ENCODE data around the gene TBKBP1. TPM values are rescaled to one million over a fixed set of nuclear protein-coding genes. Genes with fewer than 3 reads are reported as not detected.

TBKBP1 gene
- total RNA-seq, 1 donor from 2014 or later: 6.3 TPM

DNA sequence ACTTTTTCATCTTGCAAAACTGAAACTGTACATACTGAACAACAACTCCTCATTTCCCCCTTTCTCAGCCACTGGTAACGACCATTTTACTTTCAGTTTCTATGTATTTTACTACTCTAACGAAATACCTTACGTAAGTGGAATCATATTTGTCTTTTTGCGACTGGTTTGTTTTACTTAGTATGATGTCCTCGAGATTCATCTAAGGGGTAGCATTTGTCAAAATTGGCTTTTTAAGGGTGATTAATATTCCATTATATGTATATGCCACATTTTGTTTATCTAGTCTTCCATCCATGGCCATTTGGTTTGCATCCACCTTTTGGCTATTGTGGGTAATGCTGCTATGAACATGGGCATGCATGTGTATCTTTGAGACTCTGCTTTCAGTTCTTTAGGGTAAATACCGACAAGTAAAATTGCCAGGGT lies 33.9 kb upstream of the TBKBP1 start:
- FAIRE-seq (no peak), DNase-seq (ENCODE audit: low read depth) (no peak)
- peaks cover 44% of the 10 kb centered on the region for H3K36me3 ChIP-seq (ENCODE audit: control insufficient read depth, insufficient read depth, low read length)
- no peak overlapping the region for H3K4me3 ChIP-seq (ENCODE audit: low read depth, low read length)
- TF ChIP-seq, protein P1, sequence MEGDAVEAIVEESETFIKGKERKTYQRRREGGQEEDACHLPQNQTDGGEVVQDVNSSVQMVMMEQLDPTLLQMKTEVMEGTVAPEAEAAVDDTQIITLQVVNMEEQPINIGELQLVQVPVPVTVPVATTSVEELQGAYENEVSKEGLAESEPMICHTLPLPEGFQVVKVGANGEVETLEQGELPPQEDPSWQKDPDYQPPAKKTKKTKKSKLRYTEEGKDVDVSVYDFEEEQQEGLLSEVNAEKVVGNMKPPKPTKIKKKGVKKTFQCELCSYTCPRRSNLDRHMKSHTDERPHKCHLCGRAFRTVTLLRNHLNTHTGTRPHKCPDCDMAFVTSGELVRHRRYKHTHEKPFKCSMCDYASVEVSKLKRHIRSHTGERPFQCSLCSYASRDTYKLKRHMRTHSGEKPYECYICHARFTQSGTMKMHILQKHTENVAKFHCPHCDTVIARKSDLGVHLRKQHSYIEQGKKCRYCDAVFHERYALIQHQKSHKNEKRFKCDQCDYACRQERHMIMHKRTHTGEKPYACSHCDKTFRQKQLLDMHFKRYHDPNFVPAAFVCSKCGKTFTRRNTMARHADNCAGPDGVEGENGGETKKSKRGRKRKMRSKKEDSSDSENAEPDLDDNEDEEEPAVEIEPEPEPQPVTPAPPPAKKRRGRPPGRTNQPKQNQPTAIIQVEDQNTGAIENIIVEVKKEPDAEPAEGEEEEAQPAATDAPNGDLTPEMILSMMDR (IDR thresholded peaks at IDR 0.05; ENCODE audit: insufficient read depth, low read length, severe bottlenecking): no peak
- no peaks in the 10 kb centered on the region for H3K27me3 ChIP-seq (ENCODE audit: control insufficient read depth, insufficient read depth, low read length)

DNA sequence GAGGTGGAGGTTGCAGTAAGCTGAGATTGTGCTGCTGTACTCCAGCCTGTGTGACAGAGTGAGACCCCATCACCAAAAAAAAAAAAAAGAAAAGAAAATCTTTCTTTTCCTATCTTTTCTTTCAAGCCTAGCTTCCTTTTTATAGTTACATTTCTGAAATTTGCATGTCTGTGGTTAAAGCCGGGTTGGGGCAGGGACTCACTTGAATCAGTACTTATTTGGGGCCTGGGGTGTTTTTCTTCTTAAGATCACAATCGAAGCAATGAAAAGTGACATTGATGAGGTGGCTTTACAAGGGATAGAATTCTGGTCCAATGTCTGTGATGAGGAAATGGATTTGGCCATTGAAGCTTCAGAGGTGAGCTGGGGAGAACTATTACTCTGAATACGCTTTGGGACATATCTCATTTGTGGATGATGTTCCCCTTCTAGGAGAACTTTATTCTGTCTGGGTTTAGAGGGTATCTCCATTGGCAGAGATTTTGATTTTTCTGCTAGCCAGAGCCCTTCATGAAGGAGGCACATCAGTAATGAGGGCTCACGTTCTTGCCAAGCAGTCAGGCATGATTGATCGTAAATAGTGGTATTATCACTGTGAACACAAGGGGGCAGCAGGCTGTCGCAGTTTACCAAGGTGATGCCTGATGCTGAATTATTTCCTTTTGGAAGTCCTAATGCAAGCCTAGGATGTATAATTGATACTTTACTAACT lies 29.9 kb upstream of the TBKBP1 start:
- H3K36me3 ChIP-seq (ENCODE audit: control insufficient read depth, insufficient read depth, low read length): peaks cover 32% of the 10 kb centered on the region
- DNase-seq (ENCODE audit: low read depth) (peak; percentile 60), FAIRE-seq (no peak)
- H3K27me3 ChIP-seq (ENCODE audit: control insufficient read depth, insufficient read depth, low read length): no peaks in the 10 kb centered on the region
- TF ChIP-seq, protein P1 (IDR thresholded peaks at IDR 0.05; ENCODE audit: insufficient read depth, low read length, severe bottlenecking): peak; percentile 71
- no peak overlapping the region for H3K4me3 ChIP-seq (ENCODE audit: low read depth, low read length)

DNA sequence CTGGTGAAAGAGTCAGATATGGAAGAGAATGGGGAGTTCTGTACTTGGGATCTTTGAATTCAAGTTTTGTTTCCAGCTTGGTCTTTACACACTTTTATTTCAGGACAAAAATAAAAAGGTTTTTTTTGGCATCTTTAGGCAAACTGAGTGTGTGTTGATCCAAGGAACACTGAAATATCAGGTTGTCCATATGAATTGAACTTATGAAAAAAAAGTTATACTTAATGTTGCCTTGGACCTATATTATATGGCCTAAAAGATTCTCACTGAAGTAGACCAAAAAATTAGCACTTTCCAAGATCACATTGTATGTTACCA lies 29.4 kb upstream of the TBKBP1 start:
- FAIRE-seq (no peak), DNase-seq (ENCODE audit: low read depth) (no peak)
- Histone ChIP-seq H3K36me3 (ENCODE audit: control insufficient read depth, insufficient read depth, low read length) (peaks cover 33% of the 10 kb centered on the region), H3K4me3 (ENCODE audit: low read depth, low read length) (no peak overlapping the region), H3K27me3 (ENCODE audit: control insufficient read depth, insufficient read depth, low read length) (no peaks in the 10 kb centered on the region)
- TF ChIP-seq, protein P1 (IDR thresholded peaks at IDR 0.05; ENCODE audit: insufficient read depth, low read length, severe bottlenecking): no peak

DNA sequence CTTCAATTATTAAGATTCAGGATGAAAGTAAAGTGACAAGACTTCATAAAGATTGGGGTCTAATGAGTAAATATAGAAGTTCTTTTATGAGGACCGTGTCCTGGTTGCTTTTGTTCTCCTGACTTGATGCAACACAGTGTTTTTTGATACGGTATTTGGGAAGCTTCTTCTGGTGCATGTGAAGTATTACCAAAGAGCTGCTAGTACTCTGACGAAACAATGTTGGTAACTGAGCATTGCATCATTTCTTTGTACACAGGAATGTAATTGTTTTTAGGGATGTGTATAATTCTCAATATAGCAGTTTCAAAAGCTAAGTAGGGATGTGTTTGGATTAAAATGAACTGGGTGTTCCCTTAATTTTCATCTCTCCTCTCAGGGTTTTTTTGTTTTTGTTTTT lies 28.3 kb upstream of the TBKBP1 start:
- Histone ChIP-seq H3K27me3 (ENCODE audit: control insufficient read depth, insufficient read depth, low read length) (no peaks in the 10 kb centered on the region), H3K36me3 (ENCODE audit: control insufficient read depth, insufficient read depth, low read length) (peaks cover 30% of the 10 kb centered on the region), H3K4me3 (ENCODE audit: low read depth, low read length) (no peak overlapping the region)
- DNase-seq (ENCODE audit: low read depth): no peak
- TF ChIP-seq, protein P1 (IDR thresholded peaks at IDR 0.05; ENCODE audit: insufficient read depth, low read length, severe bottlenecking): no peak
- FAIRE-seq: no peak

DNA sequence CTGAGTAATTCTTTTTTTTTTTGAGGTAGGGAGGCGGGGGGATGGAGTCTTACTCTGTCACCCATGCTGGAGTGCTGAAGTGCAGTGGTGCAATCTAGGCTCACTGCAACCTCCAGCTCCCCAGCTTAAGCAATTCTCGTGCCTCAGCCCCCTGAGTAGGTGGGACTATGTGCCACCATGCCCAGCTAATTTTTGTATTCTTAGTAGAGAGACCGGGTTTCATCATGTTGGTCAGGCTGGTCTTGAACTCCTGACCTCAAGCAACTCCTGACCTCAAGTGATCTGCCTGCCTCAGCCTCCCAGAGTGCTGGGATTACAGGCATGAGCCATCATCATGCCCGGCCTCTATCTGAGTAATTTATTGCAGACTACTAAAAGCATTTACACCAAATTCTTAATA lies 24.9 kb upstream of the TBKBP1 start:
- FAIRE-seq (no peak), DNase-seq (ENCODE audit: low read depth) (no peak)
- Histone ChIP-seq H3K4me3 (ENCODE audit: low read depth, low read length) (no peak overlapping the region), H3K36me3 (ENCODE audit: control insufficient read depth, insufficient read depth, low read length) (peaks cover 31% of the 10 kb centered on the region), H3K27me3 (ENCODE audit: control insufficient read depth, insufficient read depth, low read length) (no peaks in the 10 kb centered on the region)
- TF ChIP-seq, protein P1 (IDR thresholded peaks at IDR 0.05; ENCODE audit: insufficient read depth, low read length, severe bottlenecking): no peak

DNA sequence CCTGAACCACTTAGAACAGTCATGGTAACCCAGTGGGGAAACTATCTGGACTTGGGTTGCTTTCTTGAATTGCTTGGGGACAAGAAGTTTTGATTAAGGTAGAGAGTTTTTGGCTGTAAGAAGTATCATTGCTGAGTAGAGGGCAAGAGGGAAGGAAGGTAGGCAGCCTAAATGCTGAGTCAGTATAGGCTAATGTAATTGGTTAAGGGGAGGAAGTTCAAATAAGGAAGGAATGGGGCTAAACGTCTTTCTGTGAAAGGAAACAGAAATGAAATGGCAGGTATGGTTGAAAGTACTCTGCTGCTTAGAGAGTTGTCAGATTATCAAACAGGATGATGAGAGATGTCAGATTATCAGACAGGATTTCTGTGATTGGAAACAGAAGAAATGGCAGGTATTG lies 23.9 kb upstream of the TBKBP1 start:
- TF ChIP-seq, protein P1 (IDR thresholded peaks at IDR 0.05; ENCODE audit: insufficient read depth, low read length, severe bottlenecking): no peak
- no peak for DNase-seq (ENCODE audit: low read depth)

More for the DNA sequence above, 23.9 kb upstream of the TBKBP1 start:
- no peaks in the 10 kb centered on the region for H3K27me3 ChIP-seq (ENCODE audit: control insufficient read depth, insufficient read depth, low read length)
- no peak overlapping the region for H3K4me3 ChIP-seq (ENCODE audit: low read depth, low read length)
- no peak for FAIRE-seq
- peaks cover 27% of the 10 kb centered on the region for H3K36me3 ChIP-seq (ENCODE audit: control insufficient read depth, insufficient read depth, low read length)
